ENCODE data around the gene BCAS3. TPM values are rescaled to one million over a fixed set of nuclear protein-coding genes. Genes with fewer than 3 reads are reported as not detected.

The BCAS3 gene
- total RNA-seq, 4 donors from 2014 or later: 42.1 to 84.7 (median 54.1) TPM

DNA sequence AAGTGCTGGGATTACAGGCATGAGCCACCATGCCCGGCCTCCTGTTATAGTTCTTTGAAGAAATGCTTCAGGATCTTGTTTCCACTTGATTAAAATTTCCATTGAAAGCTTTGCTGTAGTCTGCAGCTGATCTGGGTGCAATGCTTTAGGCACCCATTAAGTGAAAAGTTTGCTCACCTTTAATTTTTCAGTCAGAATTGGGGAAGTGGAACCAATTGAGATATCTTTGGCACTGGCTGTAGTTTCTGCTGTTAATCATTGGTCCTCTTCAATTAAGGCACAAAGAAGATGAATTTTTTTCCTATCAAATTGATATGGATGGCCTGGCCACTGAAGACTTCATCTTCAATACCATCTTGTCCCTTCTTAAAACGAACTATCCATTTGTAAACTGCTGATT, 385.9 kb downstream of the BCAS3 start:
- intact Hi-C loops (cut with DNase I; ENCODE audit: low total_unique reads): no loop called here
- H3K4me3 ChIP-seq (ENCODE audit: low read depth, poor library complexity, severe bottlenecking): no peak overlapping the region
- TF ChIP-seq, protein P1, sequence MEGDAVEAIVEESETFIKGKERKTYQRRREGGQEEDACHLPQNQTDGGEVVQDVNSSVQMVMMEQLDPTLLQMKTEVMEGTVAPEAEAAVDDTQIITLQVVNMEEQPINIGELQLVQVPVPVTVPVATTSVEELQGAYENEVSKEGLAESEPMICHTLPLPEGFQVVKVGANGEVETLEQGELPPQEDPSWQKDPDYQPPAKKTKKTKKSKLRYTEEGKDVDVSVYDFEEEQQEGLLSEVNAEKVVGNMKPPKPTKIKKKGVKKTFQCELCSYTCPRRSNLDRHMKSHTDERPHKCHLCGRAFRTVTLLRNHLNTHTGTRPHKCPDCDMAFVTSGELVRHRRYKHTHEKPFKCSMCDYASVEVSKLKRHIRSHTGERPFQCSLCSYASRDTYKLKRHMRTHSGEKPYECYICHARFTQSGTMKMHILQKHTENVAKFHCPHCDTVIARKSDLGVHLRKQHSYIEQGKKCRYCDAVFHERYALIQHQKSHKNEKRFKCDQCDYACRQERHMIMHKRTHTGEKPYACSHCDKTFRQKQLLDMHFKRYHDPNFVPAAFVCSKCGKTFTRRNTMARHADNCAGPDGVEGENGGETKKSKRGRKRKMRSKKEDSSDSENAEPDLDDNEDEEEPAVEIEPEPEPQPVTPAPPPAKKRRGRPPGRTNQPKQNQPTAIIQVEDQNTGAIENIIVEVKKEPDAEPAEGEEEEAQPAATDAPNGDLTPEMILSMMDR (IDR thresholded peaks at IDR 0.05): no peak
- TF ChIP-seq POLR2A (IDR thresholded peaks at IDR 0.05): no peak
- DNase-seq (ENCODE audit: low spot score in 2 of 2): no peak
- 95 to 99% methylated on average over 2 of the region's 2 CpGs for WGBS, 2 donors

DNA sequence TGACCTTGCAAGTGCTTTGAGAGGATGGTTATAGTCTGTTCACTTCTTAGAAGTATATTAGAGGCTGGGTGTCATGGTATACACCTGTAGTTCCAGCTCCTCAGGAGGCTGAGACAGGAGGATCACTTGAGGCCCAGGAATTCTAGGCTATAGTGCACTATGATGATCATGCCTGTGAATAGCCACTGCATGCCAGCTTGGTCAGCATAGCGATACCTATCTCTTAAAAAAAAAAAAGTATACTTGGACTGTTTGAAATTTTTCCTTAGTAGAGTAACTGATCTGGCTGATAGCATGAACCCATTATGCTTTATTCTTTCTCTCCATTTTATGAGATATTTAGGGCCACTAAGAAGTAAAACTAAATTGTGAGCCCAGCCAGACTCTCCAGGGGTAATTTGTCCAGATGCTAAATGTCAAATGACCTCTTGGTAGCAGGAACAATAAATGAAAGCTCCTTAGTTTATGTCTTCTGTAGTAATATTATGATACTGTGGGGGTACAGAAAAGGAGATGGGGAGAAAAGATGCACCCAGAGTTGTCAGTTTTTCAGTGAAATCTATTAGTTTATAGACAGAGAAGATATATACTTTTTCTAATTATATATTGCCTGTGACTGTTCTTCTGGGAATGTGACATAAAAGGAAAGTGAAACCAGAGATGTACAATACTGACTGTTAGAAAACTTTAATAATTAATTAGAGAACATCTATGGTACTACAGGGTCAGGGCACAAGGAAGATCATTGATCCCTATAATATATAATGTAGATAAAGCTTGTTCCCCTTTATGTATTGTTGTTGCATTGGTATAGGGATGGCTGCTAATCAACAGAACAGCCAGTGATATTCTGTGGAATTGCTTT, 386.7 kb downstream of the BCAS3 start:
- TF ChIP-seq, protein P1 (IDR thresholded peaks at IDR 0.05): no peak
- TF ChIP-seq POLR2A (IDR thresholded peaks at IDR 0.05): no peak
- WGBS, 2 donors: 96 to 97% methylated on average over 1 of the region's 1 CpG

DNA sequence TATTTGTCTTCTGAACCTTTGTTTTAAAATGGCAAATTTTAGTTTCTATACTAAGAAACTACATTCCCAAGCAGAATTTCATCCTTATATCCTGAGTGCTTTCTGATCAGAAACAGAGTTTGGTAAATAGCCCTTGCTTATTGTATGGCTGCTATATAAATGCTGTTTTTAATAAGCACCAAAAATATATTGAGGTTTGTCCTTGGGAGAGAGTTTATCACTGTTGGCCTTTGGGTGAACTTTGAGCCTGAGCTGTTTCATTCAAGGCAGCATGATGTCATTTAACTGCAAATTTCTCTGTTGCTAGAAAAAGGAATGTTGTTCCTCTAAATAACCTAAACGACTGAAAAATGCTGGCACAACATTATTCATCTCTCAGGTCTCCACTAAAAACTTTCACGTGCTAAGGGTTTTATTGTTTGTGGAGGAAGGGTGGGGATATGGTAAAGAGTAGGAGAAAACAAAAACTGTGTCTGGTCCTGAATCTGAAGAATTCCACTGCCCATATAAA, 387.7 kb downstream of the BCAS3 start:
- no peak for TF ChIP-seq POLR2A (IDR thresholded peaks at IDR 0.05)
- TF ChIP-seq, protein P1 (IDR thresholded peaks at IDR 0.05): no peak
- 28 to 31% methylated on average over 2 of the region's 2 CpGs for WGBS, 2 donors
- DNase-seq (ENCODE audit: low spot score in 2 of 2): no peak
- H3K4me3 ChIP-seq (ENCODE audit: low read depth, poor library complexity, severe bottlenecking): no peak overlapping the region
- intact Hi-C loops (cut with DNase I; ENCODE audit: low total_unique reads): no loop called here

More for the DNA sequence above, 386.7 kb downstream of the BCAS3 start:
- intact Hi-C loops (cut with DNase I; ENCODE audit: low total_unique reads): no loop called here
- H3K4me3 ChIP-seq (ENCODE audit: low read depth, poor library complexity, severe bottlenecking): no peak overlapping the region
- no peak for DNase-seq (ENCODE audit: low spot score in 2 of 2)

DNA sequence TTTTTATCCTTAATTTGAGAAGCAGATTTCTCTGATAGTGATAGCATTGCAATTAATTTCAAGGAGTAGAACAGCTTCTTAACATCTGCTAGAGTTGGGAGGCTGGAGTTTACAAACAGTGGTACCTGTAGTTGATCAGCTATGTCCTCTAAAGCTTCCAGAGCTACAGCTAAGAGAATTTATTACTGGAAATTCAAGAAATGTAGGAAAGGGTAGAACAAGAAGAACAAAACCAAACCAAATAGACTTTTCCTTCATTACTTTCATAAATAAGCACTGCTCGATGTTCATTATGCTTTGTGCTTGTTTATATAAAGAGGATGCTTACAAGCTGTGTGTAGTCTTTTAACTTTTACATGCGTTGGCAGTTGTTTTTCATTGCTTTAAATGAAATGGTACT, 388.4 kb downstream of the BCAS3 start:
- intact Hi-C loops (cut with DNase I; ENCODE audit: low total_unique reads): no loop called here
- TF ChIP-seq POLR2A (IDR thresholded peaks at IDR 0.05): no peak
- TF ChIP-seq, protein P1 (IDR thresholded peaks at IDR 0.05): no peak
- WGBS, 2 donors: 86 to 90% methylated on average over 2 of the region's 2 CpGs
- H3K4me3 ChIP-seq (ENCODE audit: low read depth, poor library complexity, severe bottlenecking): no peak overlapping the region
- no peak for DNase-seq (ENCODE audit: low spot score in 2 of 2)

DNA sequence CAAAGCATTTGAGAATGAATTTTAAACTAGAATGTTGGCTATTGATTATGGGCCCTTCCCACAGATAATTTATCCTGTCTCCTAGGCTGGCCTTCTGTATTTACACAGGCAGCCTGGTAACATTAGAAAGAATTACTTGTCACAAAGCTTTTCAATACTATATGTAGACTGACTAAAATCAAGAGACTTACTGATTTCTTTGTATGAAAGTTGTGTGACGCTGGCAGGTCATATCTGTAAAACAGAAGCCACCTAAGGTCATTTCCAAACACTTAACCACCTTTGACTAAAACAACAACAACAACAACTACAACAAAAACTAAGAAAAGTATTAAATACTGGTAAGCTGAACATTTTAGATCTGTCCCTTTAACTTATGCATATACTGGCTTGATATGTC, 393.0 kb downstream of the BCAS3 start:
- 95 to 96% methylated on average over 1 of the region's 1 CpG for WGBS, 2 donors
- DNase-seq (ENCODE audit: low spot score in 2 of 2): no peak
- no peak for TF ChIP-seq POLR2A (IDR thresholded peaks at IDR 0.05)
- TF ChIP-seq, protein P1 (IDR thresholded peaks at IDR 0.05): no peak
- intact Hi-C loops (cut with DNase I; ENCODE audit: low total_unique reads): no loop called here
- H3K4me3 ChIP-seq (ENCODE audit: low read depth, poor library complexity, severe bottlenecking): no peak overlapping the region

All from lower leg skin (tissue), 4 donors.